Stimulated activated CD8-positive, alpha-beta memory T cell treated with anti-CD3 and anti-CD28 coated beads, Interleukin-15, amount 100 ng/mL, for 48 hours (primary cell): Measurements from ENCODE around the gene ZNF260.

Experiments
- DNase-seq, 2 donors: peaks; one replicate each; pipeline ENCODE4 v3.0.0-alpha.2; 2020; ENCODE audit warnings: low read depth in 2 of 2

ZNF260 gene

DNA sequence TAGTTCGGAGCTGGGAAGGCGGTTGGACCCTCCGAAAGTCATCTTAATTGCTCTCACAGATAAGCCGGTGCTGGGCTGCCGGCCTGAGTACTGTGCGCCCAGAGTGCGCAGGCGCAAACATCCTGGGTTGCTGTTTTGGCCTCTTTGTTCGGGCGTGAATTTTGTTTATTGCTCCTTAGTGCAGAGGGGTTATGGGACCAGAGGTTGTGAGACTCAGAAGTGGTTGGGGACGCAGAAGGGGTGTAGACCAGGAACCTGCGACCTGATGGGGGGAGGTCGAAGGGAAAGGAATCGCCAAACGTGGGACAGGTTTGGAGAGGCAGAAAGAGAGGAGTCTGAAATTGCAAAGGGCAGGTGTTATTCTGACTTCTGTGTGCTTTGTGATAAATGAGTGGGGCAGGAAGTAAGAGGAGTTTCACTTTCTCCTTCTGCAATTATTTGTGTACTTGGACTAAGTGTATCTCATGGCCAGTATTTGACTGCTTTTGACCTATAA, 38.1 kb downstream of the ZNF260 start:
- peak; percentile 55 to 62 for DNase-seq

DNA sequence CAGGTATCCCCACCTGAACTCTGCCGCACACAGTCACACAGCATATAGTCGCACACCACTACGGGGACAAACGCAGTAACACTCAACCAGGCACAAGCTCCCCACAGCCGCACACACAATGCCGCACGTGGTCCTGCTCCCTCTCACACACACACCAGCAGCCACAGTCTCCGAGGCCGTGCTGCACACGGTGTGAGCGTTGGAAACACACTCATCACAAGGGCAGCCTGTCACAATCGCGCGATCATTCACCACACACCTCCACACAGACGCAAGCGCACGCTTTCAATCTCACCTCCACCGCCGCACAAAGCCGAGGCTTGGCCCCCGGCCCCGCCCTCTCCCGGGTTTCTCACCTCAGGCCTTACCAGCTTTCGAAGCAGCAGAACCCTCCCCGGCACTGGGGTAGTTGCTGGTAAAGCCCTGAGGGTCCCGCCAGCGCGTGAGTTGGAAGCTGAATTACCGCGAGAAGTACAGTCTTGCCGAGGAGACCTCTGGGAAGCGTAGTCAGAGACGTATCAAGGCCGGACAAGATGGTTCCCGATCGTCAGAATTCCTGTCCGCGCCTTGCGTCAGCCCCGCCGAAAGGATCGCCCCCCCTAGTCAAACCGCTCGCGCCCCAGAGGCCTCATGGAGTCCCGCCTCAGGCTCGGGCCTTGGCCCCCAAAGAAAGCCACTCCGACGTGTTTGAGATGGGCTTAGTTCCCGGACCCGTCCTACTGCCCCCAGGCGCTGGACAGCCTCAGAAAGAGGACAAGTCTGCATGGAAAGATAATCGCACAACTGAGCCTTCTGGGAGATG, 38.8 kb downstream of the ZNF260 start, which contains the start of gene ZNF566:
ZNF566 (minus strand) TSS at position 444 of the 802 bp plus-strand sequence. CDS start 13,004 bp downstream, outside the sequence.
- DNase-seq = peak; percentile 87 to 93

- peak; percentile 15 to 34 for DNase-seq
Measured at GRCh38 chr19:36488846-36489117, 39.3 kb downstream of the ZNF260 start.

DNA sequence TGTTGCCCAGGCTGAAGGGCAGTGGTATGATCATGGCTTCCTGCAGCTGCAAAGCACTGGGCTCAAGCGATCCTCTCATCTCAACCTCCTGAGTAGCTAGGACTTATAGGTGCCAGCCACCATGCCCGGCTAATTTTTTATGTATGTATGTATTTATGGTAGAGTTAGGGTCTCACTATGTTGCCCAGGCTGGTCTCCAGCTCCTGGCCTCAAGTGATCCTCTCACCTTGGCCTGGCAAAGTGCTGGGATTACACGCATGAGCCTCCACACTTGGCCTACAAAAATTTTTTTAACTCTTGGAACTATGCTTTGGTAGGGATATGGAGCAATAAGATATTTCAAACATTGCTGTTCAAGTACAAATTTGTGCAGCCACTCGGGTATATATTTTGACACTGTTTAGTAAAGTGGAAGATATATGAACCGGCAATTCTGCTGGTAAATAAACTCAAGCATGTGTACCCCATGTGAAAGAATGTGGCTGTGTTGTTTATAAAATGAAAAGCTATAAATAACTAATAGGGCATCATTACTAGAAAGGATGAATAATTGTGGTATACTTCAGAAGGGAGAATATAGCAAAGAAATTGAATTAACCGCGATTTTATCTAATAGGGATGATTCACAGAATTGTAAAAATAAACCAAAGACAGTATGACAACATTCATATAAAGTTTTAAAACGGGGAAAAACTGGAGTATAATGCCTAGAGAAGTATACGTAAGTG, 39.8 kb downstream of the ZNF260 start:
- no peak for DNase-seq

GRCh38 chr19:36483653-36484052, 44.4 kb downstream of the ZNF260 start:
- DNase-seq = no peak

GRCh38 chr19:36482876-36483275, 45.2 kb downstream of the ZNF260 start:
- DNase-seq = no peak
